Tibial nerve (tissue), 4 donors: ENCODE results near the gene MYO5A. TPM values are rescaled to one million over a fixed set of nuclear protein-coding genes. Genes with fewer than 3 reads are reported as not detected.

ENCODE experiments used
- DNase-seq, 2 donors: peaks; one replicate each; pipeline ENCODE4 v3.0.0-alpha.2; 2019; ENCODE audit warnings: low spot score in 2 of 2
- H3K27ac ChIP-seq, 4 donors: fragments of 200-600 bp; sonication (generic) in 3 of 4; one replicate each; pipeline ENCODE4 v1.5.1; 2017 to 2019; ENCODE audit warnings: mild to moderate bottlenecking in 1 of 4
- H3K27me3 ChIP-seq, 2 donors: fragments of 200-600 bp; sonication (generic) in 1 of 2; one replicate each; pipeline versions ENCODE4 v1.5.1 to v1.6.0; 2017 to 2019
- H3K36me3 ChIP-seq, 3 donors: fragments of 200-600 bp; sonication (generic); one replicate each; pipeline ENCODE4 v1.5.1; 2018 to 2019
- H3K4me1 ChIP-seq, 4 donors: fragments of 200-600 bp; sonication (generic) in 3 of 4; one replicate each; pipeline ENCODE4 v1.5.1; 2017 to 2019
- H3K4me3 ChIP-seq, 4 donors: fragments of 200-600 bp; sonication (generic) in 3 of 4; one replicate each; pipeline ENCODE4 v1.5.1; 2017 to 2019; ENCODE audit warnings: mild to moderate bottlenecking in 1 of 4, moderate library complexity in 1 of 4
- H3K9me3 ChIP-seq, 4 donors: fragments of 200-600 bp; sonication (generic) in 3 of 4; one replicate each; pipeline ENCODE4 v1.5.1; 2017 to 2019
- EP300 ChIP-seq, 2 donors: sonication (generic); formaldehyde crosslinking; IDR thresholded peaks; one replicate each; pipeline ENCODE4 v1.6.1; 2017; ENCODE audit warnings: antibody characterized with exemption in 2 of 2, mild to moderate bottlenecking in 1 of 2
- POLR2A ChIP-seq, 2 donors: fragments of 450-650 bp; IDR thresholded peaks; one replicate each; pipeline ENCODE4 v1.6.1; 2017; ENCODE audit warnings: antibody characterized with exemption in 2 of 2, mild to moderate bottlenecking in 2 of 2, moderate library complexity in 2 of 2
- WGBS, 2 donors: methylation state at CpG; one replicate each; pipeline ENCODE4 v1.1.5; 2018; 5-methylcytosine and 5-hydroxymethylcytosine counted together
- total RNA-seq, 4 donors: library from RNA; depleted of rRNA; stranded (reverse); fragments of >200 nt; gene quantifications; one replicate each; pipeline ENCODE4 v1.1.0, GENCODE V29; 2016
- TF ChIP-seq, protein P1 (sequence below), 5 experiments: fragments of 200-600 bp in 3 of 5; fragments of 450-650 bp in 2 of 5; sonication (generic) in 3 of 5; IDR thresholded peaks; one replicate each; pipeline ENCODE4 v1.5.1; 2016 to 2019; ENCODE audit warnings: antibody characterized with exemption in 5 of 5, mild to moderate bottlenecking in 3 of 5, moderate library complexity in 2 of 5

The MYO5A gene
- total RNA-seq, 4 donors from 2014 or later: 38.7 to 101 (median 46.9) TPM

DNA sequence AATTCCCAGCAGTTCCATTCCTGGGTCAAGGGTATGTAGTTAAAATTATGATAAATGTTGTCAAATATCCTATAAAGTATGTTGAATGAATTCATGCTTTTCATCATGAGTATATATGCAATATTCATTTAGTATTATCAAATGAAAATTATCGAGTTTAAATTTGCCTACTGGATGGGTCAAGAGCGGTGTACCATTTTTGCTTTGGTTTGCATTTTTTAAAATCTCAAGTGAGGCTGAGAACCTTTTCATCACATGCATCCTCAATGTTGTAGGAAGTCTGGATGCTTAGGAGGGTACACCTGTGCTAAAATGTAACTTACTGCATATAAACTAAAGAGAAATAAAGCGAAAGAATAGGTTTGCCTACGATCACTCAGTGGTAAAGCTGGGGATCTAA lies 137.6 kb downstream of the MYO5A start:
- H3K36me3 ChIP-seq: peaks cover 0 to 56% (median 0%) of the 10 kb centered on the region in 3 donors
- 95 to 96% methylated on average over 4 of the region's 4 CpGs for WGBS, 2 donors
- no peak for TF ChIP-seq EP300 (IDR thresholded peaks at IDR 0.05)
- no peak for TF ChIP-seq POLR2A (IDR thresholded peaks at IDR 0.05)
- TF ChIP-seq, protein P1, sequence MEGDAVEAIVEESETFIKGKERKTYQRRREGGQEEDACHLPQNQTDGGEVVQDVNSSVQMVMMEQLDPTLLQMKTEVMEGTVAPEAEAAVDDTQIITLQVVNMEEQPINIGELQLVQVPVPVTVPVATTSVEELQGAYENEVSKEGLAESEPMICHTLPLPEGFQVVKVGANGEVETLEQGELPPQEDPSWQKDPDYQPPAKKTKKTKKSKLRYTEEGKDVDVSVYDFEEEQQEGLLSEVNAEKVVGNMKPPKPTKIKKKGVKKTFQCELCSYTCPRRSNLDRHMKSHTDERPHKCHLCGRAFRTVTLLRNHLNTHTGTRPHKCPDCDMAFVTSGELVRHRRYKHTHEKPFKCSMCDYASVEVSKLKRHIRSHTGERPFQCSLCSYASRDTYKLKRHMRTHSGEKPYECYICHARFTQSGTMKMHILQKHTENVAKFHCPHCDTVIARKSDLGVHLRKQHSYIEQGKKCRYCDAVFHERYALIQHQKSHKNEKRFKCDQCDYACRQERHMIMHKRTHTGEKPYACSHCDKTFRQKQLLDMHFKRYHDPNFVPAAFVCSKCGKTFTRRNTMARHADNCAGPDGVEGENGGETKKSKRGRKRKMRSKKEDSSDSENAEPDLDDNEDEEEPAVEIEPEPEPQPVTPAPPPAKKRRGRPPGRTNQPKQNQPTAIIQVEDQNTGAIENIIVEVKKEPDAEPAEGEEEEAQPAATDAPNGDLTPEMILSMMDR (IDR thresholded peaks at IDR 0.05): no peak
- H3K9me3 ChIP-seq: no peaks in the 10 kb centered on the region
- H3K27me3 ChIP-seq: no peaks in the 10 kb centered on the region
- no peak for DNase-seq
- H3K4me1 ChIP-seq: no peaks in the 10 kb centered on the region
- H3K4me3 ChIP-seq: no peak overlapping the region
- no peak overlapping the region for H3K27ac ChIP-seq

DNA sequence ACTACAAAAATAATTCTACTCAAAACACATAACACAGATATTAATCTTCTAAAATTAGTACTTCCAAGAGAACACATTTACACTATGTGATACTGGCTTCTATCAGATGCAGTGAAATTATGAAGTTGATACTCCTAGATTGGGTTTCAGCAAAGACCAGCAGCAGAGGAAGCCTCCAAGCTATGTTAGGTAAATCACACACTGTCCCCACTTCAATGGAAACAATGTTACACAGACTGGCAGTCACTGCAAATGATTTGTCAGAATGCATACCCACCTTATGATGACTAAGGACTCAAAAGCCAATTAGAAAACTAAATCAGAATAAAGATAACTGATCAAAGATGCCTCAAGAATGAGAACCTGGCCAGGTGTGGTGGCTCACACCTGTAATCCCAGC lies 143.0 kb downstream of the MYO5A start:
- Histone ChIP-seq H3K36me3 (peaks cover 0 to 73% (median 12%) of the 10 kb centered on the region in 3 donors), H3K9me3 (no peaks in the 10 kb centered on the region)

DNA sequence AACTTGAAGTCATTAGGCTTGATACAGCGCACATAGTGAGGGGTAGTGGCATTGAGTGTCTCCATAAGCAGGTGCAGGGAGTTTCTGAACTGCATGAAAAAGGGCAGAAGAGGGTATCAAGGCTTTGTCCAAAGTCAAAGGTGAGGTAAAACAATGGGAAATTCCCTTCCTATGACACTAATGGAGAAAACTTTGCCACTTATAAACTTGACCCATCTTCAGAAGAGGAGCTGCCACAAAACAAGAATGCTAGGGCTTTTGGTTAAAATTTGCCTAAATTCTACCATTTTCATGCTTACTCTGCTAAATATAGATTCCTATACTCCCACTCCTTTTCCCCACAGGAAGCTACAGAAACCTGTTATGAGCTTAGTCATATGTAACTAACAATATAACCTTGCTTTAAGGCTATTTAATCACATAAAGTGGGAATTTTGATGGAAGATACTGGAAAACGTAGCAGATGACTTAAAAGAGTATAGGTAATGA lies 145.5 kb downstream of the MYO5A start:
- Histone ChIP-seq H3K9me3 (no peaks in the 10 kb centered on the region), H3K36me3 (peaks cover 0 to 80% (median 12%) of the 10 kb centered on the region in 3 donors), H3K4me3 (no peak overlapping the region), H3K27me3 (no peaks in the 10 kb centered on the region), H3K4me1 (no peaks in the 10 kb centered on the region), H3K27ac (no peak overlapping the region)
- DNase-seq: no peak
- WGBS, 2 donors: 84 to 91% methylated on average over 2 of the region's 2 CpGs
- TF ChIP-seq POLR2A (IDR thresholded peaks at IDR 0.05): no peak
- TF ChIP-seq EP300 (IDR thresholded peaks at IDR 0.05): no peak
- TF ChIP-seq, protein P1 (IDR thresholded peaks at IDR 0.05): no peak

More for the DNA sequence above, 143.0 kb downstream of the MYO5A start:
- TF ChIP-seq, protein P1 (IDR thresholded peaks at IDR 0.05): no peak
- no peak for TF ChIP-seq POLR2A (IDR thresholded peaks at IDR 0.05)
- no peak for TF ChIP-seq EP300 (IDR thresholded peaks at IDR 0.05)
- no peak overlapping the region for H3K27ac ChIP-seq
- H3K4me1 ChIP-seq: no peaks in the 10 kb centered on the region
- H3K27me3 ChIP-seq: no peaks in the 10 kb centered on the region
- DNase-seq: no peak
- no peak overlapping the region for H3K4me3 ChIP-seq

DNA sequence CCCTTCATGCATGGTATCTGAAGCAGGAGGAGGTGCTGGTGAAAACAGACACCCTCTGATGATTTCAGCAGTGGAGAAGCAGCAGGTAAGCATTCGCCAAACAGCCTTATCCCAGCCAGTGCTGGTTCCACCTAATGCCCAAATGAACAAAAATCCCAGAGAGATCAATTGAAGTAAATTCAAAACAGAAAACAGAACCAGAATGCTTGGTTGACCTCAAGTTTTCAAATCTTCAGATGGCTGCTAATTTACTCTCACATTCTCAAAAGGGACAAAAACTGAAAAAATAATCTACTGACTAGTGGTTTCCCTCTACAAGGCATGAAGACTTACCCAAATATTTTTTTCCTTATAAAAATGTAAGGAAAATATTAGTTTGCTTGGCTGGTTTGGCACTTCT lies 146.0 kb downstream of the MYO5A start:
- no peak for DNase-seq
- no peaks in the 10 kb centered on the region for H3K9me3 ChIP-seq
- peaks cover 0 to 81% (median 12%) of the 10 kb centered on the region in 3 donors for H3K36me3 ChIP-seq
- no peak overlapping the region for H3K4me3 ChIP-seq
- H3K27ac ChIP-seq: no peak overlapping the region
- no peaks in the 10 kb centered on the region for H3K4me1 ChIP-seq
- WGBS, 2 donors: 96% methylated on average over 1 of the region's 1 CpG
- TF ChIP-seq, protein P1 (IDR thresholded peaks at IDR 0.05): no peak
- TF ChIP-seq POLR2A (IDR thresholded peaks at IDR 0.05): no peak
- no peaks in the 10 kb centered on the region for H3K27me3 ChIP-seq

DNA sequence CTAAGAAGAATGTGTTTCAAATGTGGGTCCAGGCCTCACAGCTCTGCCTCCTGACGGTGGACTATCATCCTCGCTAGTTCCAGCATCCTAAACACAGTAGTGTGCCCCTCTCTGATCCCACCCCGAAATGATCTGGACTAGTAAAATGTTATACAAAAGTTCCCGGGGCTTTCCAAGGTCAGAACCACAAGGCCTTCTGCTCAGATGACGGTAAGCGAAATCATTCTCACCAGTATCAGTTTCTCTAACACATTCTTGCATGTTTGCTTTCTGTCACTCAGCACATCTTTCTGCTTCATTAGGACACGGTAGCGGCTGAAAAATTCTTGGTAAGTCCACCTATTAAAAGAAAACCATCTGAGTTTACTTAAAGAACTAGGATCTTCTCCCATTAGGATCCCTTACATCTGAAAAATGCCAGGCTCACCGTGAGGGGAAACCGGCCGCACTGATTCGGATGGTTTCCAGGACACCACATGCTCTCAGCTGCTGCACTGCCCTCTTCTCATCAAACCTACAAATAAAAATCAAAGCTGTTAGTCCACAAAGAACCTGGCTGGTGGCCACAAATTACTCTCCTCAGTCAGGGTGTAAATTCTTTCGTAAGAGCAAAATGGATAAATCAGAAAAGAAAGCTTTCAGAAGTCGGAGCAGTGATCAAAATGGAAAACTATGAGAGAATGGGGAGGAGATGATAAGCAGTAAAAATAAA lies 149.1 kb downstream of the MYO5A start:
- TF ChIP-seq POLR2A (IDR thresholded peaks at IDR 0.05) (no peak), EP300 (IDR thresholded peaks at IDR 0.05) (no peak)
- TF ChIP-seq, protein P1 (IDR thresholded peaks at IDR 0.05): no peak
- 82 to 90% methylated on average over 14 of the region's 14 CpGs for WGBS, 2 donors
- Histone ChIP-seq H3K4me3 (no peak overlapping the region), H3K27ac (no peak overlapping the region), H3K4me1 (no peaks in the 10 kb centered on the region), H3K9me3 (peaks cover 0 to 1% (median 0%) of the 10 kb centered on the region in 4 donors), H3K27me3 (no peaks in the 10 kb centered on the region), H3K36me3 (peaks cover 0 to 95% (median 19%) of the 10 kb centered on the region in 3 donors)
- no peak for DNase-seq
